Type B pancreatic cell (in vitro differentiated cells): Measurements from ENCODE around the gene TMEM132D. TPM values are rescaled to one million over a fixed set of nuclear protein-coding genes. Genes with fewer than 3 reads are reported as not detected.

Experiments used
- DNase-seq: peaks from one replicate; pipeline ENCODE4 v3.0.0; 2021; ENCODE audit warnings: mixed read lengths; ENCODE audit not compliant: unreplicated experiment; ENCODE audit errors: extremely low spot score
- H3K27ac Mint-ChIP-seq: 2 replicates; pipeline ENCODE4 v1.8.0; 2021; ENCODE audit warnings: mild to moderate bottlenecking, mixed read lengths
- H3K27me3 Mint-ChIP-seq: 2 replicates; pipeline ENCODE4 v1.8.0; 2021; ENCODE audit warnings: mixed read lengths
- H3K36me3 Mint-ChIP-seq: 2 replicates; pipeline ENCODE4 v1.8.0; 2021; ENCODE audit warnings: mixed read lengths
- H3K4me1 Mint-ChIP-seq: one replicate; pipeline ENCODE4 v1.8.0; 2021; ENCODE audit warnings: mixed read lengths; ENCODE audit not compliant: unreplicated experiment
- H3K4me3 Mint-ChIP-seq: 2 replicates; pipeline ENCODE4 v1.8.0; 2021; ENCODE audit warnings: mild to moderate bottlenecking, mixed read lengths
- H3K9me3 Mint-ChIP-seq: 2 replicates; pipeline ENCODE4 v1.8.0; 2021; ENCODE audit warnings: mixed read lengths
- total RNA-seq: library from RNA; stranded (reverse); gene quantifications from 2 replicates; pipeline ENCODE4 v1.2.1, GENCODE V29; 2021; ENCODE audit warnings: low replicate concordance
- TF ChIP-seq, protein P1 (sequence below): fragments of 200-600 bp; sonication (generic); conservative IDR thresholded peaks from 2 replicates; pipeline ENCODE4 v1.5.0; 2021; ENCODE audit warnings: antibody characterized with exemption, mild to moderate bottlenecking

TMEM132D gene
- total RNA-seq, 1 donor from 2014 or later, result 1.8 TPM

DNA sequence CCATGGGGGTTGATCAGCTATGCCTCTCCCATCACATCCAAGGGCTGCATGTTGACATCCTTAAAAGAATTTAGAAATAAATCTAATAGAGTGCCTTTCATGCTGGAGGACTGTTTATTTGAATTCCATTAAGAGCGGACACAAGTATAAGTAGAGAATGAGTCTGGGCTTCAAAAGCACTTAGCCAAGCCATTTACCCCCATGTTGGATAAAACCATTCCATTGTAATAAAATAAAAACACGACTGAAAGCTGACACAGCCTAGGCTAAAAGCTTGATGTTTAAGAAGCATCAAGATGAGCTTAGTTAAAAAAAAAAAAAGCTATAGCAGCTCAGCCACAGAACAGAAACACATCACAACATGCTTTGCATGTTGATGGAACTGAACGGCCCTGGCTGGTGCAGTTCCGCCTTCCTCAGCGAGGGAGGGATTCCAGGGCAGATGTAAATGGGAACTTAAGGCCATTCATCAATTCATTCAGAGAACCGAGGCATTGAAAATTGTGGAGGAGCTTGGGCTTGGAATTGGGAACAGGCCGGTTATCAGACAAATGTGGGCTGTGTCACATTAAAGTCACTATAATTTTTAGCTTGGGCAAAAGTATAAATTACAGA is 41.2 kb downstream of the TMEM132D start:
- Mint-ChIP-seq H3K27me3 (peaks cover 27% of the 10 kb centered on the region), H3K36me3 (no peaks in the 10 kb centered on the region), H3K27ac (no peak overlapping the region), H3K9me3 (no peaks in the 10 kb centered on the region), H3K4me3 (no peak overlapping the region), H3K4me1 (no peaks in the 10 kb centered on the region)
- DNase-seq, result no peak
- TF ChIP-seq, protein P1, sequence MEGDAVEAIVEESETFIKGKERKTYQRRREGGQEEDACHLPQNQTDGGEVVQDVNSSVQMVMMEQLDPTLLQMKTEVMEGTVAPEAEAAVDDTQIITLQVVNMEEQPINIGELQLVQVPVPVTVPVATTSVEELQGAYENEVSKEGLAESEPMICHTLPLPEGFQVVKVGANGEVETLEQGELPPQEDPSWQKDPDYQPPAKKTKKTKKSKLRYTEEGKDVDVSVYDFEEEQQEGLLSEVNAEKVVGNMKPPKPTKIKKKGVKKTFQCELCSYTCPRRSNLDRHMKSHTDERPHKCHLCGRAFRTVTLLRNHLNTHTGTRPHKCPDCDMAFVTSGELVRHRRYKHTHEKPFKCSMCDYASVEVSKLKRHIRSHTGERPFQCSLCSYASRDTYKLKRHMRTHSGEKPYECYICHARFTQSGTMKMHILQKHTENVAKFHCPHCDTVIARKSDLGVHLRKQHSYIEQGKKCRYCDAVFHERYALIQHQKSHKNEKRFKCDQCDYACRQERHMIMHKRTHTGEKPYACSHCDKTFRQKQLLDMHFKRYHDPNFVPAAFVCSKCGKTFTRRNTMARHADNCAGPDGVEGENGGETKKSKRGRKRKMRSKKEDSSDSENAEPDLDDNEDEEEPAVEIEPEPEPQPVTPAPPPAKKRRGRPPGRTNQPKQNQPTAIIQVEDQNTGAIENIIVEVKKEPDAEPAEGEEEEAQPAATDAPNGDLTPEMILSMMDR, result no peak

DNA sequence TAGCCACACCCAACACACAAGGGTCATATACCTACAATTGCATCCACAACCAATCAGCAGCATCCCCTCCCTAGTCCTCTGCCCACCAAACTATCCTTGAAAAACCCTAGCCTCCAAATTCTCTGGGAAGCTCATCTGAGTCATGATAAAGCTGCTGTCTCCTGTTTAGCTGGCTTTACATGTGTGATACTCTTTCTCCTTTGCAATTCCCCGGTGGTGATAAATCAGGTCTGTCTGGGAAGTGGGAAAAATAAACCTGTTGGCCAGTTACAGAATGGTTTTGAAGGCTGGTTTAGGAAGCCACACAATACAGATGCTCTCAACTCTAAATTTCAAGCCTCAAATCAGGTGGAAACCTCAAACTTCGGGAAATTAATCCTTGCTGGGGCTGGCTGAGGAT is 41.9 kb downstream of the TMEM132D start:
- no peak for DNase-seq
- Mint-ChIP-seq H3K27ac (no peak overlapping the region), H3K4me3 (no peak overlapping the region), H3K4me1 (no peaks in the 10 kb centered on the region), H3K27me3 (peaks cover 27% of the 10 kb centered on the region), H3K36me3 (no peaks in the 10 kb centered on the region), H3K9me3 (no peaks in the 10 kb centered on the region)
- TF ChIP-seq, protein P1, result no peak

DNA sequence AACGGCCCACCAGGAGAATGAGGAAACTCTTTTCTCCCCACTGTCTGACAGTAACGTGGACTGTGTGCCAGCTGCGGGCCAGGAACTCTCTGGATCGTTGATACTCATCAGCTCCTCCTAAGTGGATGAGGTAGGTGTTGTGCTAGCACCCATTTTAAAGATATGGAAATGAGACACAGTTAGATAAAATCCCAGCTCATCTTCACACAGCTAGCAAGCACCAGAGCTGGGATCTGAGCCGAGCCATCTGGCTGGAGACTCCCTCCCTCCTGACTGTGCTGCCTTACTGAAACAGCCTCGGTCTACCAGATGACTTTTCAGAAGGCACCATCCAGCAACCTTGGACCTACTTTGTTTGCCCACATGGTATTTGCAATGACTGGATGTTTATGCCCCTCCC is 49.2 kb downstream of the TMEM132D start:
- H3K27ac Mint-ChIP-seq, result no peak overlapping the region
- no peaks in the 10 kb centered on the region for H3K36me3 Mint-ChIP-seq
- TF ChIP-seq, protein P1, result no peak
- H3K9me3 Mint-ChIP-seq, result no peaks in the 10 kb centered on the region
- H3K4me3 Mint-ChIP-seq, result no peak overlapping the region
- no peaks in the 10 kb centered on the region for H3K4me1 Mint-ChIP-seq
- DNase-seq, result no peak
- H3K27me3 Mint-ChIP-seq, result peaks cover 3% of the 10 kb centered on the region

DNA sequence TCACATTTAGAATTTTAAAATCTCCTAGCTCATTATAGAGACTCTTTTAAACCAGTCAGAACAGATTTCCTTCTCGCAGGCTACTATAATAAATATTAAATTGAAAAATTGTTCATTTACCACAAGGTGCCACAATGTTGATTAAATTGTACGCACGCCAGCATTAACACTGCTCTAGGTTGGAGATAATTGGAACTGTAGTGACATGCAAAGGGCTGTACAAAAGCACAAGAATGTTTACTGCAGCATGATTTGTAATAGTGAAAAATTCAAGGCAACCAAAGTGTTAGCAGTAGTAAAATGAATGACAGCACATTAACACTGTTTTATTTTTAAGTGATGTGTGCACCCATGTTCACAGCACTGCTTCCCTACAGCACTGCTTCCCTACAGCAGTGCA is 52.5 kb downstream of the TMEM132D start:
- Mint-ChIP-seq H3K27me3 (peaks cover 3% of the 10 kb centered on the region), H3K4me1 (no peaks in the 10 kb centered on the region), H3K27ac (no peak overlapping the region), H3K36me3 (no peaks in the 10 kb centered on the region), H3K9me3 (no peaks in the 10 kb centered on the region), H3K4me3 (no peak overlapping the region)
- no peak for DNase-seq
- TF ChIP-seq, protein P1, result no peak

DNA sequence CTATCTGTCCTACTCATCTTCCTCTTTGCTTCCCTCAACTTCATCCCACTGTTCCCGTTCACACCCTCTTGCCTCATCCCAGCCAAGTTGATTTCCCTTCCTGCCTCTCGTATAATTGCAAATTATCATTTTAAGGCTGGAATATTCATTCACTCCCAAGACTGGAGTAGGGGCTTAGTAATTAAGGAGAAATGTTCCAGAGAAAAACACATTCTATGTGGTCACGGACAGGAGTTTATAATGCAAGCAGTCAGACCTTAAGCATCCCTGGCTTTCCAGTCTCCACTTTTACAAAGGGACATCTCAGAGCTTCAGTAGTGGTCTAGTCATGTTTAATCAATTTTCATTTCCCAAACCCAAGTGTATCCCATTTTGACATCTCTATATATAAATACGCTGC is 54.9 kb downstream of the TMEM132D start:
- peaks cover 11% of the 10 kb centered on the region for H3K27me3 Mint-ChIP-seq
- no peak overlapping the region for H3K27ac Mint-ChIP-seq
- peaks cover 4% of the 10 kb centered on the region for H3K4me1 Mint-ChIP-seq
- H3K36me3 Mint-ChIP-seq, result no peaks in the 10 kb centered on the region
- DNase-seq, result no peak
- H3K4me3 Mint-ChIP-seq, result no peak overlapping the region
- H3K9me3 Mint-ChIP-seq, result no peaks in the 10 kb centered on the region
- TF ChIP-seq, protein P1, result no peak

DNA sequence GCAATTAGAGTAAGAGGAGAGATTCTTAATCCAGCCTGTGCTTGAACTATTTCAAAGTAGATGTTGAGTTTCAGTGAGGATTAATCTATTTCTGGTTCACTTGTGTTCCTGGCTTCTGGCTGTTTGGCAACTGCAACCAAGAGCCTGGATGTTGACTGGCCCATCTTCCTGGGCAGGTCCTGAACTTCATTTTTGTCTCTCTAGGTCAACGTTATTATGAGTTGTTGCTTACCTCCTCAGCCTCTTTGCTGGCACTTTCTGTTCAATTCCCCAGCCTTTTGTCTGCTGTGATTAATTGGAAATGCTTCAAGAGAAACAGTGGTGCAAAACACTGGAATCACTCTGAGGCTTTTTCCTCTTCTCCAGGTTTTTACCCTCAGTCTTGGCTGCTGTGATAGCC is 56.8 kb downstream of the TMEM132D start:
- H3K4me3 Mint-ChIP-seq, result no peak overlapping the region
- H3K4me1 Mint-ChIP-seq, result peaks cover 4% of the 10 kb centered on the region
- TF ChIP-seq, protein P1, result no peak

More for the DNA sequence above, 56.8 kb downstream of the TMEM132D start:
- Mint-ChIP-seq H3K27ac (no peak overlapping the region), H3K36me3 (no peaks in the 10 kb centered on the region), H3K27me3 (peaks cover 11% of the 10 kb centered on the region), H3K9me3 (no peaks in the 10 kb centered on the region)
- DNase-seq, result no peak
